Neuron (in vitro differentiated cells): ENCODE results near the gene STOML2.
"Not testable (repeated sequence)": the region's sequence is repeated elsewhere in the genome, so short reads cannot be mapped to it uniquely, and the experiment has no call there.

Source experiments
- H2AFZ ChIP-seq: one replicate; pipeline ENCODE4 v1.6.1; 2013; ENCODE audit warnings: low read depth, mild to moderate bottlenecking, inconsistent platforms, low read length, moderate library complexity
- H3K27me3 ChIP-seq: one replicate; pipeline ENCODE4 v1.6.1; 2013; ENCODE audit warnings: low read length; ENCODE audit not compliant: insufficient read depth
- H3K36me3 ChIP-seq: one replicate; pipeline ENCODE4 v1.6.1; 2013; ENCODE audit warnings: low read length; ENCODE audit not compliant: insufficient read depth
- H3K4me1 ChIP-seq: one replicate; pipeline ENCODE4 v1.6.1; 2013; ENCODE audit warnings: low read length; ENCODE audit not compliant: insufficient read depth
- H3K4me3 ChIP-seq: 2 replicates; pipeline ENCODE4 v1.5.1; 2013; ENCODE audit warnings: mild to moderate bottlenecking, low read length, moderate library complexity
- H3K9me3 ChIP-seq: one replicate; pipeline ENCODE4 v1.6.1; 2013; ENCODE audit warnings: low read length

The STOML2 gene

DNA sequence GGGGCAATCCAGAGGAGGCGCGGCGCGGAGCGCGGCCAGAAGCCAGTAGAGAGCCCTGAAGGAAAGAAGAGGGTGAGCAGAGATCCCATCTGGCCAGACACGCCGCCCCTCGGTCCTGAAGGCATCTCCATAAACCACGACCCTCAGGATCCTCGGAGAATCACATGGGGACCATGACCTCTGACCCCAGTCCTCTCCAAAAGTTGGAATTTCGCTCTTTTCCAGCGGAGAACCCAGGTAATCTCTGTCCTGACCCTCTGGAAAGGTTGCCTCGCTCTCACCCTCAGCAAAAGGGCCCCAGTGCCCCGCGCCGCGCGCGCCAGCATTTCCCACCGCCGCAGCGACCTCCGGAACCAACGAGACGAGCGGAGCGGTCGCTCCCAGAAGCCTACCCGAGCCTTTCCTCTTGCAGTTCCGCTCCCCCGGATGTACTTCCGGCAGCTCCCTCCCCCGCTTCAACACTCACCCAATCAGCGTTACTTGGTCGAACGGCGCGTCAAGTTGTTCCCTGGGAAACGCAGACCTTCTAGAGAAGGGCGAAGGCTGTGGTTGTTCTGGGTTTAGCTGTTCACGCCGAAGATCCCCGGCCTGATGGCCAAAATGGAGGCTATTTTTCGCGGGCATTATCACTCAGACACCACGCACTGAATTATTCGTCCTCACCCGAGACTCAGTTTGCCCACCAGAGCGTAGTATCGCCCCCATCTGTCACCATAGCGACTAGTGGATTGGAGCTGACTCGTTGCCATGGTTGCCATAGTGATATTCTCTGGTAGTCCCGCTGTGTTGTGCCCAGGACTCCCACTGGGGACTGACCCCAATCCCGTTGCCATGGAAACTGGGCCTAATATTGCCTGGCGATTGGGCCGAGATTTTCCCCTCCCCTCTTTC, at the start of gene STOML2:
Gene STOML2, minus strand, starts transcription at position 363 of the 891 bp plus-strand sequence. Its CDS starts 37 bp downstream, at position 326.
- Histone ChIP-seq H3K27me3 (no peaks in the 10 kb centered on the region), H3K9me3 (no peaks in the 10 kb centered on the region), H2AFZ (peak within 1 kb of the TSS; percentile 13), H3K4me3 (peak within 1 kb of the TSS; percentile 66), H3K36me3 (peaks cover 44% of the 10 kb centered on the region), H3K4me1 (peaks cover 32% of the 10 kb centered on the region)

DNA sequence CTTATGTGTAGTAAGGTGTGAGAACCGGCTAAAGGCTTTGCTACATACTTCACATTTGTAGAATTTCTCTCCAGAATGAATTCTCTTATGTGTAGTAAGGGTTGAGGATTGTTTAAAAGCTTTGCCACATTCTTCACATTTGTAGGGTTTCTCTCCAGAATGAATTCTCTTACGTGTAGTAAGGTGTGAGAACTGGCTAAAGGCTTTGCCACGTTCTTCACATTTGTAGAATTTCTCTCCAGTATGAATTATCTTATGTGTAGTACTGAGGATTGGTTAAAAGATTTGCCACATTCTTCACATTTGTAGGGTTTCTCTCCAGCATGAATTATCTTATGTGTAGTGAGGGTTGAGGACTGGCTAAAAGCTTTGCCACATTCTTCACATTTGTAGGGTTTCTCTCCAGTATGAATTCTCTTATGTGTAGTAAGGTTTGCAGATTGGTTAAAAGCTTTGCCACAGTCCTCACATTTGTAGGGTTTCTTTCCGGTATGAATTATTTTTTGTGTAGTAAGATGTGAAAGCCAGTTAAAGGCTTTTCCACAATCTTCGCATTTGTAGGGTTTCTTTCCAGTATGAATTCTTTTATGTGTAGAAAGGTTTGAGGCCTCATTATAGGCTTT, 45.1 kb upstream of the STOML2 start:
- H3K4me3 ChIP-seq, H3K36me3 ChIP-seq, H3K27me3 ChIP-seq, H2AFZ ChIP-seq, H3K4me1 ChIP-seq: not testable (repeated sequence)
- peaks cover 14% of the 10 kb centered on the region for H3K9me3 ChIP-seq

DNA sequence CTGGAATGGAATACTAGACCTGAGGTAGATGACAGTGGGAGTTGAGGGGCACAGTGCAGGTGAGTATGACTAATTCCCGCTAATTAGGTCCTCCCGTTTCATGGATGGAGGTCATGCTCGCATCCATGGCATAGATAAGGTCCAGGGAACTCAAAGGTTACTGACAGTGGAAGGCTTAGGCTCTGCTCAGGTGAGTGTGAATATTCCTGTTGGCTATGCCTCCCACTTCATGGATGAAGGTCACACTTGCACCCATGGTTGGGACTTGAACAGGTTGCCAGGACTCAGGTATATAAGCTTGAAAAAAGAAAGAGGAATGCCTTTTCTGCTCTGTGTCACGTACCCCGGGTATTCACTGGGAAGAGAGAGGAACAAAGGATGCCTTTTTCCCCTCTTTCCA, 39.1 kb upstream of the STOML2 start:
- Histone ChIP-seq H3K9me3 (peaks cover 24% of the 10 kb centered on the region), H3K27me3 (no peaks in the 10 kb centered on the region), H3K36me3 (no peaks in the 10 kb centered on the region), H2AFZ (no peak overlapping the region), H3K4me1 (no peaks in the 10 kb centered on the region), H3K4me3 (no peak overlapping the region)

DNA sequence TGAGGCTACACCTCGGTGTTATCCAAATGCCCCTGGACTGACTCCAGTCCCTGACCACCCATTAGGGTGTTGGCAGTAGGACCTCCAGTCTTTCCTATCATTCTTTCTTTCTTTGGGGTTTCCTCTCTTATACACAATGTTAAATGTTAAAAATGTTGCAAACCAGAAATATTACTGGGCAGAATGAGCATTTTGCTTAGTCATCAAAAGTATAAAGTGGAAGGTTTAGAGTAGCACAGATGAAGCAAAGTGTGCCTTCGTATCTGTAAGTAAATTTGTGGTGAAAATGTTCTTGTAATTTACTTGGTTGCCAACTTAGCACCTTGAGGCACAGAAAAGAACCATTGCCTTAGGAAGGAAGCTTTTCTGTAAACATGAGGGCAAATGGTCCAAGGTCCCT, 37.2 kb upstream of the STOML2 start:
- peaks cover 24% of the 10 kb centered on the region for H3K9me3 ChIP-seq
- H3K4me3 ChIP-seq: no peak overlapping the region
- H3K36me3 ChIP-seq: no peaks in the 10 kb centered on the region
- H2AFZ ChIP-seq: no peak overlapping the region
- no peaks in the 10 kb centered on the region for H3K27me3 ChIP-seq
- H3K4me1 ChIP-seq: no peaks in the 10 kb centered on the region

DNA sequence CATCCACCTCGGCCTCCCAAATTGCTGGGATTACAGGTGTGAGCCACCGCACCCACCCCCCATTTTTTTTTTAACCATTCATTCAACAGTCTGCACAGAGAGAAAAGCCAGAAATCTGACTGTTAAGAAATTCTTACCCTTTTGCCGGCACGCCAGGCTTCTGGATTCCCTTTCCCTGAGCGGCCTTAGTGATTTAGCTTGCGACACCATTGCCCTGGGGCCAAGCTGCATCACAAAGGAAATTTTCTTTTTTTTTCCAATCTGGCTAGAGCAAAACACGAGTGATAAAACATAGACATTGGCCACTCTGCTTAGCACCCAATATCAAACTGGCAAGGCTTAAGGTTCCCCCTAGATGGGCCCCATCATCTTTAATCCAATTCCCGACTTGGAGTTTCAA, 33.9 kb upstream of the STOML2 start:
- Histone ChIP-seq H3K36me3 (no peaks in the 10 kb centered on the region), H2AFZ (no peak overlapping the region), H3K4me3 (no peak overlapping the region), H3K27me3 (no peaks in the 10 kb centered on the region), H3K4me1 (no peaks in the 10 kb centered on the region), H3K9me3 (peaks cover 16% of the 10 kb centered on the region)

DNA sequence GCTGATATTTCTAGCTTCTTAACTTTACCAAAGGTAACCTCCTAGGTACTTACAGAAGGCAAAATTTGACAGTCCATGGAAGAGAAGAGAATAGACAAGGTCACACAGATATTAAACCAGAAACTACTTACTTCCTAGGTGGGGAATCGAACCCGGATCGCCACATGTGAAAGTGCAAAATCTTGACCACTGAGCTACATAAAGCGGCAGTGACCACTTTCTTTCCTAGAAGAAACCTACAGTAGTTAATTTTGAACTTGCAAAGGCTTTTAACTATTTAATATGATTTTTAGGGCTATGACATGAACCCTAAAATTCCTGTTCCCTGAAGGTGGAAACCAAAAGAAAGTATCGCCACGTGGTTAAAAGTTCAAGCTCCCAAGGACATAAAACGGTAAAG, 33.1 kb upstream of the STOML2 start:
- H3K27me3 ChIP-seq: no peaks in the 10 kb centered on the region

GRCh38 chr9:35134920-35135319, 32.0 kb upstream of the STOML2 start:
- Histone ChIP-seq H3K27me3 (no peaks in the 10 kb centered on the region), H3K36me3 (no peaks in the 10 kb centered on the region), H2AFZ (no peak overlapping the region), H3K4me3 (no peak overlapping the region), H3K4me1 (no peaks in the 10 kb centered on the region), H3K9me3 (peaks cover 4% of the 10 kb centered on the region)

More for the DNA sequence above, 33.1 kb upstream of the STOML2 start:
- H2AFZ ChIP-seq: no peak overlapping the region
- H3K4me3 ChIP-seq: no peak overlapping the region
- peaks cover 9% of the 10 kb centered on the region for H3K9me3 ChIP-seq
- H3K36me3 ChIP-seq: no peaks in the 10 kb centered on the region
- no peaks in the 10 kb centered on the region for H3K4me1 ChIP-seq

DNA sequence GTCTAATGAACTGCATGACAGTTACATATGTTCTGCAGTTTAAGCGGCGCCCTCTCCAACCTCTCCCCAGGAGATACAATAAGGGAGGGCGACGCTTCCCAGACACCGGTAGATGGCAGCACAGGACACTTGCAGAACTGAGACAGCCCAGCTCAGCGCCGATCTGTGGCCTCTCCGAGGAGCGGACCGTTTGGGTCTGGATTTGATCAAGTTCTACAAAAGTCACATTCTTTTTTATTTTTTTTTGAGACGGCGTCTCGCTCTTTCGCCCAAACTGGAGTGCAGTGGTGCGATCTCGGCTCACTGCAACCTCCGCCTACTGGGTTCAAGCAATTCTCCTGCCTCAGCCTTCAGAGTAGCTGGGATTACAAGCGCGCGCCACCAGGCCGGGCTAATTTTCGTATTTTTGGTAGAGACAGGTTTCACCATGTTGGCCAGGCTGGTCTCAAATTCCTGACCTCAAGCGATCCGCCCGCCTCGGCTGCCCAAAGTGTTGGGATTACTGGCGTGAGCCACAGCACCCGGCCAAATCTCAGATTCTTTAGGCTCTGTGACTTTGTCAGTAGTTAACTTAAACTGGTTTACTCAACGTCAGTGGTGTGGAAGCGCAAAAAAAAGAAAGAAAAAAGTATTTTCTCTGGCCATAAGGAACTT, 14.1 kb upstream of the STOML2 start:
- Histone ChIP-seq H3K4me1 (peaks cover 25% of the 10 kb centered on the region), H3K9me3 (no peaks in the 10 kb centered on the region), H3K4me3 (peak overlapping the region; percentile 43), H2AFZ (peak overlapping the region; percentile 29), H3K27me3 (no peaks in the 10 kb centered on the region), H3K36me3 (no peaks in the 10 kb centered on the region)

DNA sequence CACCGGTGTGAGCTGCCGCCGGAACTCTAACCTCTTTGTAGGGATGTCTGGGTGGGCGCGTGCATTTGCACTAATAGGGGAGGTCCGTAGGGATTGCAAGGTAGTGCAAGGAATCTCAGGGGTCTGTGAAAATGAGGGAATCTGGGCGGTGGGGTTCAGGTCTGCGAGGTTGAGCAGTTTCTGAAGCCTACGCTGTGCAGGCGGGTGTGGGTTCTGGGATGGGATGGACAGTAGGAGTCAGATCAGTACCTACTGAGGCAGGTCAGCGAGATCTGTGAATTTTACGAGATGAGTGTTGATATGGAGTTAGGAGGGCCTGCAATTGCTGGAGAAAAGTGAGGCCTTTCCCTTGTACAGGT, 13.6 kb upstream of the STOML2 start:
- Histone ChIP-seq H3K9me3 (no peaks in the 10 kb centered on the region), H3K4me3 (peak overlapping the region; percentile 43), H3K27me3 (no peaks in the 10 kb centered on the region), H3K4me1 (peaks cover 29% of the 10 kb centered on the region), H2AFZ (no peak overlapping the region), H3K36me3 (no peaks in the 10 kb centered on the region)

GRCh38 chr9:35115680-35116538, 13.0 kb upstream of the STOML2 start, which contains the start of gene ATOSB:
ATOSB (minus strand) TSS chr9:35115862; CDS start chr9:35108274, 7,588 bp downstream.
- no peaks in the 10 kb centered on the region for H3K36me3 ChIP-seq
- peak within 1 kb of the TSS; percentile 94 for H3K4me3 ChIP-seq
- no peaks in the 10 kb centered on the region for H3K27me3 ChIP-seq
- no peak within 1 kb of the TSS for H2AFZ ChIP-seq
- peaks cover 32% of the 10 kb centered on the region for H3K4me1 ChIP-seq
- no peaks in the 10 kb centered on the region for H3K9me3 ChIP-seq

DNA sequence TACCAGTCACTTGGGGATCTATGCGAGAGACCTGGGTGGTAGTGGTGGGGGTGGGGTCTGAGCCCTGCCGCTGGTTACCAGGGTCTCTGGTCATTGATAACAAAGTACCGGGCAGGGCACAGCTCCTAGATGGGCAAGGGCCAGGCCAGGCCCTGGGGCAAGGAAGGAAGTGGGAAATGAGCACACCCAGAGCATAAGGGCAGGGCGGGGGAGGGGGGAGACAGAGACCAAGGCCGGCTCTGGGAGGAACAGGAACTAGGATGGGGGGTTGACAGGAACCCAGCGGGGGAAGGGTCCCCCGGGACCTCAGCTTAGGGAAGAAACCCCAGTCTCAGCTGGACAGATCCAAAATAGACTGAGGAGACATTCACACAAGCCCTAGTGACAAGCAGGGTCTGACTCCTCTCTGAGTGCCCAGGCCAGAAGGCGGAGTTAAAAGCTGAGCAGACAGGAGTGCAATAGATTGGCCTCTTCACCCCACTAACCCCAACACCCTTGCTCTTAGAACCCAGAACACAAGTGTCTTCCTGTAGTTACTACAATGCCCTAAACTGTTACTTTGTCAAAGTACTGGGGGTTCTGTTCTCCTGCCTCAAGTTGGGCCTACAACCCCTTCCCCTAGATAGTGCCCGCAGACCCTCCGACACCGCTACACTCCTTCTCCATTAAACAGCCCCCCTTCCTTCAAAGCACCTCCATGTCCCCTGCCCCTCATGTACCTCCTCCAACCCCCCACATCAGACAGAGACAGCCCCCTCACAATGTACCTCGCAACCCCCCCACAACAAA, 12.1 kb upstream of the STOML2 start:
- Histone ChIP-seq H3K4me3 (peak overlapping the region; percentile 94), H3K36me3 (no peaks in the 10 kb centered on the region)

More for the DNA sequence above, 12.1 kb upstream of the STOML2 start:
- H3K4me1 ChIP-seq: peaks cover 41% of the 10 kb centered on the region
- no peaks in the 10 kb centered on the region for H3K9me3 ChIP-seq
- H3K27me3 ChIP-seq: no peaks in the 10 kb centered on the region
- H2AFZ ChIP-seq: no peak overlapping the region
